ENCODE data around the gene NKX1-2. TPM values are rescaled to one million over a fixed set of nuclear protein-coding genes. Genes with fewer than 3 reads are reported as not detected.

Gene NKX1-2
- total RNA-seq, 2 donors from 2014 or later = 0.07 TPM; not detected in 1

DNA sequence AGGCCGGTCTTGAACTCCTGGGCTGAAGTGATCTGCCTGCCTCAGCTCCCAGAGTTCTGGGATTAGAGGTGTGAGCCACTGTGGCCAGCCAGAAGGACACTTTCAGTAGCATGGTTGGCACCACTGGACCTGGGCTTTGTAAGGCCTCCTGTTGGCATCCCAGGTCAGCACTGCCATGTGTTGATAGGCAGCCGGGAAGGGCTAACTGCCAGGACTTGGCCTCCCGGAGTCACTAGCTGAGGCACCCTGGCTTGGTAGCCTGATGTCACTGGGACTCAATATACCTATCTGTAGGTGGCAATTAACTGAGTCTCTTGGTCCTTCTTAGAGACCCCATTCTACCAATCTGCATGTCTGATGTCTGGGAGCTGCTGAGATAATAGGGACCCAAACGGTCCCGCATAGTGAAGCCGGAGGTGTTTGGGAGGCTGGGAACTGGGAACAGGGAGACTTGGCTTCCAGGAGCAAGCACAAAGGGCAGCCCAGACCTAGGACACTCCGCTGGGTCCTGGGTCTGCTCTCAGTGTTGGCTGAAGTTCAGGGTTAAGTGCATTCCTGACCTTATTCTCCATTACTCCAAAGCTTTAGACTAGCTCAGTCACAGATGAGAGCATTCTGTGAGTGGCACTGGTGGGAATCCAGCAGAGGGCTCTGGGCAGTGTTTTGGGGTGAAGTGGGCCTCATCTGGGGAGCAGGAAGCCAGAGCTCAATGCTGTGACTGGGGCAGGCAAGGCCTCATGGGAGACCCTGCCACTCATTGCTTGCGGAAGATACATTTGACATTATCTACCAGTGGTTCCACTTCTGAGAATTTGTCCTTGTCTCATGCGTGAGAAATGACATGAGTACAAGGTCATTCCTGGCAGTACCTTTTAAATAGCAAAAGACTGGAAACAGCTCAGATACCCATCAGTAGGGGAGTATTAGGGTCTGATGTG is 14.5 kb upstream of the NKX1-2 start:
- TF ChIP-seq CTCF (IDR thresholded peaks at IDR 0.05) = no peak
- no peaks in the 10 kb centered on the region for H3K9me3 ChIP-seq
- H3K27ac ChIP-seq = no peak overlapping the region
- no peak overlapping the region for H3K4me3 ChIP-seq
- DNase-seq = no peak
- intact Hi-C loops (cut with DNase I) = no loop called here
- no peaks in the 10 kb centered on the region for H3K27me3 ChIP-seq
- H3K4me1 ChIP-seq = no peaks in the 10 kb centered on the region
- H3K36me3 ChIP-seq = no peaks in the 10 kb centered on the region
- no peak overlapping the region for H3K9ac ChIP-seq (ENCODE audit: low read depth in 2 of 2, low read length in 2 of 2)

DNA sequence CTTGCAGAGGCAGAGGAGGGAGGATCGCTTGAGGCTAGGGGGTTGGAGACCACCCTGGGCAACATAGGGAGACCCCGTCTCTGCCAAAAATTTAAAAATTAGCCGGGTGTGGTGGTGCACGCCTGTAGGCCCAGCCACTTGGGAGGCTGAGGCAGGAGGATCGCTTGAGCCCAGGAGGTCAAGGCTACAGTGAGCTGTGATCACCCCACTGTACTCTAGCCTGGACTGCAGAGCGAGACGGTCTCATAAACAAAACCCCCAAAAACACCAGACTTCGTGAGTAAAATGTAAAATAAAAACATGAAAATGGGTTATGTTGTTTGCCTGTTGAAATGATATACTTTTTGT is 12.5 kb upstream of the NKX1-2 start:
- H3K4me1 ChIP-seq = no peaks in the 10 kb centered on the region
- H3K36me3 ChIP-seq = no peaks in the 10 kb centered on the region
- peak overlapping the region in 1 of 2 donors; percentile 61 for H3K9ac ChIP-seq (ENCODE audit: low read depth in 2 of 2, low read length in 2 of 2)
- no peak for DNase-seq
- no peaks in the 10 kb centered on the region for H3K27me3 ChIP-seq
- peak overlapping the region; percentile 58 for H3K4me3 ChIP-seq
- intact Hi-C loops (cut with DNase I) = no loop called here
- peak overlapping the region; percentile 60 for H3K27ac ChIP-seq
- no peak for TF ChIP-seq CTCF (IDR thresholded peaks at IDR 0.05)
- H3K9me3 ChIP-seq = no peaks in the 10 kb centered on the region

- H3K27ac ChIP-seq = peak within 1 kb of the TSS; percentile 60
- peak within 1 kb of the TSS; percentile 61 to 74 for H3K9ac ChIP-seq (ENCODE audit: low read depth in 2 of 2, low read length in 2 of 2)
- peak within 1 kb of the TSS; percentile 58 for H3K4me3 ChIP-seq
- H3K9me3 ChIP-seq = no peaks in the 10 kb centered on the region
- no peaks in the 10 kb centered on the region for H3K36me3 ChIP-seq
- H3K27me3 ChIP-seq = no peaks in the 10 kb centered on the region
- peak; percentile 27 for TF ChIP-seq CTCF (IDR thresholded peaks at IDR 0.05)
- intact Hi-C loops (cut with DNase I) = no loop called here
- no peaks in the 10 kb centered on the region for H3K4me1 ChIP-seq
- peak; percentile 89 for DNase-seq
These were observed 12.0 kb upstream of the NKX1-2 start, which contains the start of gene LHPP for GRCh38 chr10:124461642-124462347. Gene LHPP, plus strand, starts transcription at chr10:124461823. Its CDS starts 40 bp downstream, at chr10:124461863.

DNA sequence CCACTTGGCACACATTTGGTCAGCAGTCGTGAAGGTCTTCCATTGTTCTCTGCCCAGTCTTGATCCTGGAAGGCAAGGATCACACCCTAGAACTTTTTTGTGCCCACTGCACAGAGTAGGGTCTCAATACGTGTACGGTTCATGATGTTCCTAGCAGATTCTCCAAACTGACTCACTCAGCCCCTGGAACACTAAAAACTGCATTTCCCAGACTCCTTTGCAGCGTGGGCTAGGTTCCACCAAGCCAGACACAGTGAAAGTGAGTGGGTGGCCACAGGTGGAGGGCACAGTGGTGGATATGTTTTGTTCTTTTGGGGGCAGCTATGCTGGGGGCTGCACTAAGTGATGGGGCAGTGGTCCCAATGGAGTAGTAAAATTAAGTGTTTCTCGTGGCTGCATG is 10.3 kb upstream of the NKX1-2 start:
- TF ChIP-seq CTCF (IDR thresholded peaks at IDR 0.05) = no peak
- Histone ChIP-seq H3K4me1 (no peaks in the 10 kb centered on the region), H3K27me3 (no peaks in the 10 kb centered on the region), H3K4me3 (no peak overlapping the region), H3K9me3 (no peaks in the 10 kb centered on the region), H3K36me3 (no peaks in the 10 kb centered on the region), H3K27ac (no peak overlapping the region), H3K9ac (ENCODE audit: low read depth in 2 of 2, low read length in 2 of 2) (no peak overlapping the region)
- intact Hi-C loops (cut with DNase I) = no loop called here
- DNase-seq = no peak

- no peaks in the 10 kb centered on the region for H3K36me3 ChIP-seq
- no peaks in the 10 kb centered on the region for H3K9me3 ChIP-seq
- H3K4me1 ChIP-seq = no peaks in the 10 kb centered on the region
- no peak overlapping the region for H3K9ac ChIP-seq (ENCODE audit: low read depth in 2 of 2, low read length in 2 of 2)
- TF ChIP-seq CTCF (IDR thresholded peaks at IDR 0.05) = no peak
- H3K27me3 ChIP-seq = no peaks in the 10 kb centered on the region
- no peak for DNase-seq
- no peak overlapping the region for H3K4me3 ChIP-seq
- intact Hi-C loops (cut with DNase I) = no loop called here
- no peak overlapping the region for H3K27ac ChIP-seq
These were observed 9.6 kb upstream of the NKX1-2 start for GRCh38 chr10:124459395-124459794.
